NCI-H1105 treated with DMSO at 0.1 percent for 48 hours (cell line): Measurements from ENCODE around the gene N4BP2L1.

ENCODE experiments used
- DNase-seq: peaks from one replicate; lab custom pipeline; 2025; lab: John Stamatoyannopoulos, UW

The N4BP2L1 gene

DNA sequence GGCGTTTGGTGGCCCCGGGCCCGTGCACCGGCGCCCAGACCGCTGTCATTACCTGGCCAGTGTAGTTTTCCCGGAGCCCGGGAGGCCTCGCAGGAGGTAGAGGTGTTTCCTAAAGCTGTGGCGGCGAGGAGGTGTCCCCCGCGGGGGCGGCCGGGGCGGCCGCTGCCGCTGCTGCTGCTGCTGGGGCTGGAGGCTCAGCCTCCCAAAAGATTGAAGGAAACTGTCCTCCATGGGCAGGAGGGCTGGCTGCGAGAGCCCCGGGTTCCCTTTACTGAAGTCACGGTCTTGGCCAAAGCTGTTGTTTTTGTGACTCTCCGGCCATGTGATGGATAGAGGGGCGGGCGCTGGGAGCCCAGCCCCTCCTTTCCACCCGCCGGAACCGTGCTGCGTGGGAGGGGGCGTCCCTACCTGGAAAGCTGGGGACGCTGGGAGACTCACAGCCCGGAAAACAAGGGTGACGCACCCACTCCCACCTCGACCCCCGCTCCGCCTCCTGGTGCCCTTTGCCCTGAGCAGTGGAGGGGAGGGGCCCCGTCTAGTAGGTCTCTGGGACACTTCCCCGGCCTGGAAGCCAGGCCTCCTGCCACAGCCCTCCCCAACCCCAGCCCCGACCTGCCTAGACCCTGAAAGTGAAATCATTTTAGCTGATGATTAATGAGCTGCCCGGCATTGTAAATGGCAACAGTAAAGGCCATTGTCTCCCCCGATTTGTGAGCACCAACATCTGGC lies at the start of gene N4BP2L1:
Gene N4BP2L1, minus strand, starts transcription at position 279 of the 729 bp plus-strand sequence. Its CDS starts 48 bp downstream, at position 231.
- peak; percentile 55 for DNase-seq

- no peak for DNase-seq
These were observed 49.0 kb upstream of the N4BP2L1 start for GRCh38 chr13:32476892-32477291.

GRCh38 chr13:32476021-32476731 lies 48.2 kb upstream of the N4BP2L1 start:
- DNase-seq = no peak

GRCh38 chr13:32474999-32475792 lies 47.3 kb upstream of the N4BP2L1 start:
- no peak for DNase-seq

GRCh38 chr13:32473650-32474049 lies 45.7 kb upstream of the N4BP2L1 start:
- DNase-seq = no peak

DNA sequence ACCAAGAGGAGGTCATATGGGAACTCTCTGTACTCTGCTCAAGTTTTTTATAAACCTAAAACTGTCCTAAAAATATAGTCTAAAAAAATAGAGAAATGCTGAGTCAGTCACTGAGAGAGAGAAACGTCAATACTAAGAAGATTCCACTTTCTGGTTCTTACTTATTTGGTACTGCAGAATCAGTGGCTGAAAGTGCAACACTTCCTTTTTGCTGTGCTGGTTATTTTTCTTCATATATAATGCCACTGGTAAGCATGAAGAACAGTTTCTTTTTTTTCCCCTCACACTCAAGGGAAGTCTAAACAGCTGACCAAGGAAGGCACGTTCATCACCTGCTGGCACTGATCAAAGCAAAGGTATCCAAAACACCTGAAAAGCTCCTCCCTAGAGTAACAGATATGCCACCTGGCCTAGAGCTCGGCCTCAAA lies 44.3 kb upstream of the N4BP2L1 start:
- no peak for DNase-seq

DNA sequence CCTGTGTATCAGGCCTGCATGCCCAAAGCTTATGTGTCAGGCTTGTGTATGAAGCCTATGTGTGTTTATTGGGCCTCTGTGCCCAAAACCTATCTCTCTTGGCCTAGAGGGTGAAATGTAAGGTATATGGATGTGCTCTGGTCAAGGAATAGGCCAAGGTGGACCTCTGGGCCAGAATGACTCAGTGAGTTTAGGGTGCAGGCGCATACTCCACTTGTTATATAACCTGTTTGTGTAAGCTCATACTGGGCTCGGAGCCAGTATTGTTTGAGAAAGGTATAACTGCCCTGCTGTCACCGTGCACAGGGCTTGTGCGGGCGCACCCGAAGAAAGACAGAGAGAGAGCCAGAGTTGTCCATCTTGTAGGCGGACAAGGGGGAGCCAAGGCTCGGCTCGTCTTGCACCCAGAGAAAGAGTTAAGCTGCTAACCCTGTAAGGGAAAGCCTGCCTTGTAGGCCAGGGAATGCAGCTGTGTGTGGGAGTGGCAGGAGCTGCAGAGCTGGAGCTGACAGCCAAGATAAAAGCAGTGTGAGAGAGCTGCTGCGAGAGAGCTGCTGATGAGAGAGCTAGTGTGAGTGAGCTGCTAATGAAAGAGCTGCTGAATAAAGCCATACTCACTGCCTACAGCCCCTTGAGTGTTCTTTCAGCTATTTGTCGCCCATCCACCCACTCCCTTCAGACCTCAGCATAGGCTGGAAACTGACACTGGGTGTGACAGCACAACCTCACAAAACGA lies 43.4 kb upstream of the N4BP2L1 start:
- no peak for DNase-seq

DNA sequence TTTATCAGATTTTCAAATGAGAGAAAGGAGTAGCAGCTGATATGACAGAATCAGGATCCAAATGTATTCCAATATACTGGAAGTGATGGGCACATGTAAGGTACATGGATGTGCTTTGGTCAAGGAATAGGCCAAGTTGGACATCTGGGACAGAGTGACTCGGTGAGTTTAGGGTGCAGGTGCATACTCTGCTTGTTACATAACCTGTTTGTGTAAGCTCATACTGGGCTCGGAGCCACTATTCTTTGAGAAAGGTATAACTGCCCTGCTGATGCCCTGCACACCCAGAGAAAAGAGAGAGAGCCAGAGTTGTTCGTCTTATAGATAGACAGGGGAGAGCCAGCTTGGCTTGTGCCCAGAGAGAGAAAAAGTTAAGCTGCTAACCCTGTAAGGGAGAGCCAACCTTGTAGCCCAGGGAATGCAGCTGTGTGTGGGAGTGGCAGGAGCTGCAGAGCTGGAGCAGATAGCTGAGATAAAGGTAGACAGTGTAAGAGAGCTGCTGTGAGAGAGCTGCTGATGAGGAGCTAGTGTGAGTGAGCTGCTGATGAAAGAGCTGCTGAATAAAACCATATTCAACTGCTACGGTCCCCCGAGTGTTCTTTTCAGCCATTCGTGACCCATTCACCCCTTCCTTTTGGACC lies 40.7 kb upstream of the N4BP2L1 start:
- no peak for DNase-seq

- no peak for DNase-seq
These were observed 28.7 kb upstream of the N4BP2L1 start for GRCh38 chr13:32456591-32456990.

GRCh38 chr13:32455594-32455903 lies 27.6 kb upstream of the N4BP2L1 start:
- no peak for DNase-seq

DNA sequence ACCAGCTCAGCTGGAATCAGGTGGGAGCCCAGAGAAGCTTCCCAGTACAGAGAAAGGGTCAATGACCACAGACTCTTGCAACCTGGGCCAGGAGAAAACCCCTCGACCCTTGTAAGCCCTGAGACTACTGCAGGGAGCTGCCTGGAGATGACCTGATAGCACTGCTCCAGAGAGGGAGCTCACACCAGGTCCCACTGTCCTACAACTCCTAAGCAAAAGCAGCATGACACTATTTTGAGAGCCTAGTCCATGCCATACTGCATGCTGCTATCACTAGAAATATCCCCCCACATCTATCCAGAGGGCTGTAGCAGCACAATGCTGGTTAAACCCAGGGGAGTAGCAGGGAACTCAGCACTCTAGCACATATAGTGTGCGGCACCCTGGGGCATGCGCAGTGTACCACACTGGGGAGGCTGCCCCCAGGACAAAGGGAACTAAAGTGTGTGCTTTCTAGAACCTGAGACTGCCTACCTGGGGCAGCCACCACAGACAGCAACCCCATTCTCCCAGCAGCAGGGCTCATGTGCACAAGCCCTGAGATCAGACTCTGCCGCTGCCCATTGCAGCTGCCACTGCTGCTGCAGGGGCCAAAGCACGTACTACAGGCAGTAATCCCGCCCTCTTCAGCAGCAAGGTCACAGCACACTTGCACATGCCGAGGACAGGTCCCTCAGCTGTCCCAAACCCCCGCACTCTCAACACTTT lies 27.1 kb upstream of the N4BP2L1 start:
- no peak for DNase-seq

DNA sequence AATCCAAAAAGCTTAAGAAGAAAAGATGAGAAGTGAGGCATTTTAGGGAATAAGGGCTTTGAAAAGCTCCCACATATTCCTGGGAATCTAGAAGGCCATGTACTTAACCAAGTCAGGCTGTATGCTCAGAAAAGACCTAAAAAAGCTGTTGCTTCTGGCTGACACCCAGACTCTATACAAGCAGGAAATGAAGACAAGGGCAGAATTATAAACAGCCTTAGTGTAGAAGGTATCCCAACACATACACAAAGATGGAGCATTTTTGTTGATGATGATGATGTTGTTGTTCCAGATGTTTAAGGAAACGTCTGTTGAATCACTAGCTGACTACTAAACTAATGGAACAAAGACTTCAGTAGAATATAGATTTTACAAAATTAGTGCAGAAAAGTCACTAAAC lies 26.1 kb upstream of the N4BP2L1 start:
- DNase-seq = no peak

- DNase-seq = no peak
These were observed 21.0 kb upstream of the N4BP2L1 start for GRCh38 chr13:32448972-32449371.

- no peak for DNase-seq
These were observed 20.1 kb upstream of the N4BP2L1 start for GRCh38 chr13:32447894-32448623.

DNA sequence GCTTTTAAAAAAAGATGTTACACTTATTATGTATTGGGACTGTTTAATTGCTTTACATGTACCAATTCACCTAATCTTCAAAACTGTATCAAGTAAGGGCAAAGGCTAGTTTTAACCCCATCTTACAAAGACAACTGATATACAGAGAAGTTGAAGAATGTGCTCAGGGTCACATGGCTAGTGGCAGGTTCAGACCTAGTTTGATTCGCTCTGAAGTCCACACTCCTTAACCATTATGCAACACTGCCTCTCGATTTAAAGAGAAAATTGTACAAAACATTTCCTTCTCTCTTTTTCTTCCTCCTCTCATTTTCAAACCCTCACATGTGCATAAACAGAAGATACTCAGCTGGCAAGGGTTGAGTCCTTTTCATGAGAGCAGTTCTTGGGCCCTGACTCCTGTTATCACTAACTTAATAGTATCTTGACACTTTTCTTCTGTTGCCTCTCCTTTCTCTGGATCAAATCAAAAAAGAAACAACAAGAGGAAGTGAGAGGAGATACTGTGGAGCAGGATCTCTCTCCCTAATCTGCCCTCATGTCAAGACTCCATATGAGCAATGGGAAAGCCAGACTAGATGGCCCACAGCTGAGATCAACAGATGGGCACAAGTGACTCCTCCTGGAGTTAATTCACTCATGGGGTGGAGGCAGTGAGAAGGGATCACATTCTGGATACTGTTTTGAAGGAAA lies 19.0 kb upstream of the N4BP2L1 start:
- no peak for DNase-seq

DNA sequence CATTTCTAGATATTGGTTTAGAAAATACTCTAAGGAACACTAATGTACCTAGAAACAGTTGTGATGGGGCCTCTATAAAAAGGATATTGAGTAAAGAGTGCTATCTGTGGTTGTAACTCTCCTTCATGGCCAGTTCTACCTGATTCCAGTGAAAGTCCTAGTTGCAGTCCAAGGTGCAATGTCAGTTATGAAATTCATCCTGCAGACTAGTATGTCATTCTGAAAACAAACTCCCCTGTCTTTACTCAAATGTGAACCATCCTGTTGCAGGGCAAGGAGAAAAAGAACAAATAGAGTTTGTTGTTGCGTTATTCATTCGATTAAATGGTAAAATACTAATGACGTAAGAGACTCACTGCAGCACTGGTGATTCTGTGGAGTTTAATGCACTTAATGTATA lies 18.3 kb upstream of the N4BP2L1 start:
- no peak for DNase-seq

DNA sequence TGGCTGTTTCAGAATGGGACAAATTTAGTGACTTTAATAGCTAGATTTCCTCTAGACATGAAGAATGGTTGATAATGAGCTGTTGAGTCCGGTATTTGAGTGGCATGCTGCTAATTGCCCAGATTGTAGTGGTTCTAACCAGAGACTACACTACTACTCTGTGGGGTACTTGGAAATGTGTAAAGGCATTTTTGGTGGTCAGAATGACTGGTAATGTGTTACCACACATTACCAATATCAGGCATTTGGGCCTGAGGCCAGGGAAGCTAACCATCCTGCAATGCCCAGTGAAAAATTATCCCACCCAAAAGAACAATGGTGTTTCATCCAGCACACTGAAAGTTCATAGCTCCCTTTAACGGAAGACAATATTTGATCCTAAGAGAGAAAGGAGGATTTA lies 17.5 kb upstream of the N4BP2L1 start:
- no peak for DNase-seq

DNA sequence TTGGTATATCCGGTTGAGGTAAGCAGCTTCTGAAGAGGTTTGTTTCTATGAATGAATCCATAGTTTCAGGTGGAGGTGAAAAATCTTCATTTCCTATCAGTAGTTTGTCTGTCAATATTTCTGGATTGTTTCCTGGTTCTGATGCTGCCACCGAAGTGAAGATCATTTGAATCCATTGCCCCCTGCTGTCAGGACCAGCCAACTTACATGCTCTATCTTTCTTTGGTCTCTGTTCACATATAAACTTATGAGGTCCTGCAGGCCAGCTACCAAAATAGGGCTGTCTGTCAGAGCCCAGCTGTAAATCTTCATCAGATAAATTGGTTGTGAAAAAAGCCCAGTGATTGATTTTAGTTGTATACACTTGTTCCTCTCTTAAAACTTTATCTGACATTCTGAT lies 15.2 kb upstream of the N4BP2L1 start:
- peak; percentile 4 for DNase-seq

DNA sequence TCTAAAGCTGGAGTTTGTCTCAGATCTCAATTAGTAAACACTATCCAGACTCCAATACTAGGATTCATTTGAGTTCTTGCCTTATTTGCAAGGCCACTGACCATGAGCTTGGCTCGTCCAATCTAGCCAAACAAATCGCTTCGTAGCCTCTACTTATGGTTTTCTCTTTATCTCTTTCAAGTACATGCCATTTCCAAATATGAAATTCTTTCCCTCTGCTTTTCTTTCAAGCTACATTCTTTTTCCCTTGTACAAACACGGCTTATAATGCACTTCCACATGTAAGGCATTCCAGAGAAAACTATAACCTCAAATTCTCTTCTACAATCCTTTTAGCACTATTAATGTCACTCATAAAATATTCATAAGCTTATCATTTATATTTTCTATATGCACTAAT lies 10.9 kb upstream of the N4BP2L1 start:
- DNase-seq = no peak

- DNase-seq = no peak
These were observed 4.9 kb upstream of the N4BP2L1 start for GRCh38 chr13:32432856-32433255.
